ENCODE data around the gene BTN1A1. TPM values are rescaled to one million over a fixed set of nuclear protein-coding genes. Genes with fewer than 3 reads are reported as not detected.

Gene BTN1A1
- total RNA-seq, 6 experiments from 2014 or later: not detected

DNA sequence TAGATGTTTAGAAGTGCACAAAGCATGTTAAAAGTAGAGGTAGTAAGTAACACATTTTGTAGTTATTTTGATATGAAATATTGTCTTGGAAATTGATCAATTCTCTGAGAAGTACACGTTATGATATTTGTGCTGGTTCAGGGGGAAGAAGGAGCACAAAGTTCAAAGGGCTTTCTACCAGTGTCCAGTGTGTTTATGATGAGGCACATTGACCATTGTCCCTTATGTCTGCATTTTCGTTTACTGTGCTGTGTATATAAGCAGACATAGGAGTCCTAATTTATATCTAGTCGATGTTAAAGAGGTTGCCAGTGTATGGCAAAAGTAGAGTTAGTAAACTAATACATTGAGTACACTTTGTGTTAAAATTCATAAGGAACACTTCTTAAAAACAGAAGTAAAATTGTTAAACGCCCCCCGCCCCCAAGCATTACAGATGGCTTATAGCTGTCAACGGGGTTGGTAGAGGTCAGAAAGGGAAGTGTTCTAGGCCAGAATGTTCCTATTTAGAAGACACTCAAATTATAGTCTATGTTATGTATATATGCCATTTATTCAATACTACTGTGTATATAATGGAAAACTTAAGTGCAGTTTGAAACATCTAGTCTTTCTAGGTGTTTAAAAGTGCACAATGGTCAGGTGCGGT lies 24.7 kb downstream of the BTN1A1 start:
- WGBS (ENCODE audit: insufficient coverage, low coverage, low lambda C conversion rate, missing lambda C conversion rate): 55% methylated on average over 7 of the region's 7 CpGs
- DNase-seq (no peak), ATAC-seq (no peak)
- Histone ChIP-seq H3K4me1 (peaks cover 0 to 4% (median 0%) of the 10 kb centered on the region in 4 donors), H3K9me3 (no peaks in the 10 kb centered on the region), H3K27me3 (no peaks in the 10 kb centered on the region), H3K27ac (no peak overlapping the region), H3K4me3 (no peak overlapping the region), H3K36me3 (no peaks in the 10 kb centered on the region)
- TF ChIP-seq POLR2A (IDR thresholded peaks at IDR 0.05): no peak
- TF ChIP-seq, protein P1, sequence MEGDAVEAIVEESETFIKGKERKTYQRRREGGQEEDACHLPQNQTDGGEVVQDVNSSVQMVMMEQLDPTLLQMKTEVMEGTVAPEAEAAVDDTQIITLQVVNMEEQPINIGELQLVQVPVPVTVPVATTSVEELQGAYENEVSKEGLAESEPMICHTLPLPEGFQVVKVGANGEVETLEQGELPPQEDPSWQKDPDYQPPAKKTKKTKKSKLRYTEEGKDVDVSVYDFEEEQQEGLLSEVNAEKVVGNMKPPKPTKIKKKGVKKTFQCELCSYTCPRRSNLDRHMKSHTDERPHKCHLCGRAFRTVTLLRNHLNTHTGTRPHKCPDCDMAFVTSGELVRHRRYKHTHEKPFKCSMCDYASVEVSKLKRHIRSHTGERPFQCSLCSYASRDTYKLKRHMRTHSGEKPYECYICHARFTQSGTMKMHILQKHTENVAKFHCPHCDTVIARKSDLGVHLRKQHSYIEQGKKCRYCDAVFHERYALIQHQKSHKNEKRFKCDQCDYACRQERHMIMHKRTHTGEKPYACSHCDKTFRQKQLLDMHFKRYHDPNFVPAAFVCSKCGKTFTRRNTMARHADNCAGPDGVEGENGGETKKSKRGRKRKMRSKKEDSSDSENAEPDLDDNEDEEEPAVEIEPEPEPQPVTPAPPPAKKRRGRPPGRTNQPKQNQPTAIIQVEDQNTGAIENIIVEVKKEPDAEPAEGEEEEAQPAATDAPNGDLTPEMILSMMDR (IDR thresholded peaks at IDR 0.05): no peak
- intact Hi-C loops (cut with DNase I): no loop called here

GRCh38 chr6:26525838-26526237 lies 25.7 kb downstream of the BTN1A1 start:
- Histone ChIP-seq H3K4me3 (no peak overlapping the region), H3K4me1 (no peaks in the 10 kb centered on the region), H3K27me3 (no peaks in the 10 kb centered on the region), H3K9me3 (no peaks in the 10 kb centered on the region), H3K36me3 (no peaks in the 10 kb centered on the region), H3K27ac (no peak overlapping the region)
- WGBS (ENCODE audit: insufficient coverage, low coverage, low lambda C conversion rate, missing lambda C conversion rate): 54% methylated on average over 2 of the region's 2 CpGs
- TF ChIP-seq POLR2A (IDR thresholded peaks at IDR 0.05): no peak
- TF ChIP-seq, protein P1 (IDR thresholded peaks at IDR 0.05): no peak
- DNase-seq (no peak), ATAC-seq (no peak)
- intact Hi-C loops (cut with DNase I): no loop called here

DNA sequence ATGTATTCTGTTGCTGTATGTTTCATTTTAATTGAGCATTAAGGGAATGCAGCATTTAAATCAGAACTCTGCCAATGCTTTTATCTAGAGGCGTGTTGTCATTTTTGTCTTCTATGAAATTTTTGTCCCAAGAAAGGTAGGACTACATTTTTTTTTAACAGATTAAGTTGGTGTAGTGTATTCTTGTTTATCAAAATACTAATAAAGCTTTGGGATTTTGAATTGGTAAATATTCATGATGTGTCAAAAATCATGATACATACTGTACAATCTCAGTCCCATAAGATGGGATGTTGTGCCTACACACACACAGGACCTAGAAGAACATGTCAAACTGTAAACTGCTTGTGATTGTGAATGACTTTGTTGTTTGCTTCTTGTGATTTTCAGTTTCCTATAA lies 26.8 kb downstream of the BTN1A1 start:
- Histone ChIP-seq H3K4me3 (no peak overlapping the region), H3K9me3 (no peaks in the 10 kb centered on the region), H3K4me1 (no peaks in the 10 kb centered on the region), H3K36me3 (no peaks in the 10 kb centered on the region), H3K27me3 (no peaks in the 10 kb centered on the region), H3K27ac (no peak overlapping the region)
- TF ChIP-seq, protein P1 (IDR thresholded peaks at IDR 0.05): no peak
- no peak for TF ChIP-seq POLR2A (IDR thresholded peaks at IDR 0.05)
- DNase-seq: no peak
- intact Hi-C loops (cut with DNase I): no loop called here
- WGBS (ENCODE audit: insufficient coverage, low coverage, low lambda C conversion rate, missing lambda C conversion rate): 80% methylated on average over 1 of the region's 1 CpG
- ATAC-seq: no peak

- ATAC-seq (peak; percentile 36 to 86 (median 60)), DNase-seq (peak in 1 of 3 donors; percentile 64)
- no peaks in the 10 kb centered on the region for H3K9me3 ChIP-seq
- no peak overlapping the region for H3K27ac ChIP-seq
- H3K27me3 ChIP-seq: no peaks in the 10 kb centered on the region
- H3K4me3 ChIP-seq: no peak overlapping the region
- TF ChIP-seq, protein P1 (IDR thresholded peaks at IDR 0.05): no peak
- TF ChIP-seq POLR2A (IDR thresholded peaks at IDR 0.05): no peak
- intact Hi-C loops (cut with DNase I): no loop called here
- WGBS (ENCODE audit: insufficient coverage, low coverage, low lambda C conversion rate, missing lambda C conversion rate): 25% methylated on average over 2 of the region's 2 CpGs
- H3K4me1 ChIP-seq: no peaks in the 10 kb centered on the region
- H3K36me3 ChIP-seq: no peaks in the 10 kb centered on the region
These were observed 30.1 kb downstream of the BTN1A1 start for GRCh38 chr6:26530203-26530602.

Data from right lobe of liver (tissue), 6 donors.